Muscle of leg (tissue), 11 donors: Measurements from ENCODE around the gene MCM9. TPM values are rescaled to one million over a fixed set of nuclear protein-coding genes. Genes with fewer than 3 reads are reported as not detected.

Experiments used
- DNase-seq: peaks from one replicate; pipeline ENCODE4 v3.0.0; 2013
- H3K27ac ChIP-seq: one replicate; pipeline ENCODE4 v1.5.1; 2013; ENCODE audit warnings: mild to moderate bottlenecking, low read length, control low read depth
- H3K27me3 ChIP-seq: one replicate; pipeline ENCODE4 v1.6.1; 2013; ENCODE audit warnings: low read length; ENCODE audit not compliant: control insufficient read depth, insufficient read depth
- H3K36me3 ChIP-seq: one replicate; pipeline ENCODE4 v1.6.1; 2013; ENCODE audit warnings: low read length; ENCODE audit not compliant: control insufficient read depth, insufficient read depth
- H3K4me1 ChIP-seq: one replicate; pipeline ENCODE4 v1.6.1; 2013; ENCODE audit warnings: low read length; ENCODE audit not compliant: control insufficient read depth, insufficient read depth
- H3K4me3 ChIP-seq: one replicate; pipeline ENCODE4 v1.5.1; 2013; ENCODE audit warnings: low read length, control low read depth
- H3K9me3 ChIP-seq: replicated peaks from 2 replicates; pipeline ENCODE4 v1.6.1; 2013; ENCODE audit warnings: low read depth, low read length; ENCODE audit not compliant: control insufficient read depth
- WGBS: methylation state at CpG from one replicate; pipeline ENCODE4 v1.1.5; 2013; ENCODE audit warnings: missing lambda C conversion rate; ENCODE audit not compliant: insufficient coverage; 5-methylcytosine and 5-hydroxymethylcytosine counted together
- polyA plus RNA-seq, 8 donors: library from polyadenylated mRNA; unstranded; fragments of 120-200 nt; gene quantifications; one replicate each; pipeline versions ENCODE4 v1.2.1 to v1.2.3, GENCODE V29; 2013; ENCODE audit warnings: inconsistent platforms in 1 of 8, low replicate concordance in 1 of 8; ENCODE audit not compliant: insufficient read length in 8 of 8, insufficient read depth in 1 of 8
- total RNA-seq: library from RNA; stranded (reverse); fragments of 120-200 nt; gene quantifications from one replicate; pipeline ENCODE4 v1.2.4, GENCODE V29; 2013

Gene MCM9
- total and polyA plus RNA-seq, 9 donors: 10.1 to 14.5 (median 12.5) TPM

- no peaks in the 10 kb centered on the region for H3K27me3 ChIP-seq
- 100% methylated on average over 1 of the region's 4 CpGs for WGBS
- no peak overlapping the region for H3K27ac ChIP-seq
- H3K4me1 ChIP-seq: no peaks in the 10 kb centered on the region
- no peak for DNase-seq
- peaks cover 5% of the 10 kb centered on the region for H3K9me3 ChIP-seq
- H3K4me3 ChIP-seq: no peak overlapping the region
- peaks cover 2% of the 10 kb centered on the region for H3K36me3 ChIP-seq
Measured at GRCh38 chr6:118856301-118856700, 78.7 kb downstream of the MCM9 start.

GRCh38 chr6:118853408-118853807 lies 81.6 kb downstream of the MCM9 start:
- 100% methylated on average over 2 of the region's 5 CpGs for WGBS
- Histone ChIP-seq H3K27me3 (no peaks in the 10 kb centered on the region), H3K27ac (no peak overlapping the region), H3K4me1 (no peaks in the 10 kb centered on the region), H3K36me3 (peaks cover 2% of the 10 kb centered on the region), H3K4me3 (no peak overlapping the region), H3K9me3 (no peaks in the 10 kb centered on the region)
- DNase-seq: no peak

GRCh38 chr6:118844915-118845314 lies 90.0 kb downstream of the MCM9 start:
- Histone ChIP-seq H3K27me3 (no peaks in the 10 kb centered on the region), H3K36me3 (no peaks in the 10 kb centered on the region), H3K9me3 (peaks cover 4% of the 10 kb centered on the region), H3K4me1 (no peaks in the 10 kb centered on the region), H3K27ac (no peak overlapping the region), H3K4me3 (no peak overlapping the region)
- no peak for DNase-seq
- no CpG with 5 or more reads among the region's 3 CpGs for WGBS

GRCh38 chr6:118843685-118844390 lies 91.1 kb downstream of the MCM9 start:
- peaks cover 6% of the 10 kb centered on the region for H3K9me3 ChIP-seq
- no peaks in the 10 kb centered on the region for H3K36me3 ChIP-seq
- no CpG with 5 or more reads among the region's 4 CpGs for WGBS
- H3K4me3 ChIP-seq: no peak overlapping the region
- no peak for DNase-seq
- no peaks in the 10 kb centered on the region for H3K27me3 ChIP-seq
- no peaks in the 10 kb centered on the region for H3K4me1 ChIP-seq
- H3K27ac ChIP-seq: no peak overlapping the region

- Histone ChIP-seq H3K36me3 (peaks cover 23% of the 10 kb centered on the region), H3K27ac (no peak overlapping the region), H3K4me1 (no peaks in the 10 kb centered on the region), H3K9me3 (no peaks in the 10 kb centered on the region), H3K27me3 (no peaks in the 10 kb centered on the region), H3K4me3 (no peak overlapping the region)
- 70% methylated on average over 2 of the region's 2 CpGs for whole genome bisulfite sequencing
- DNase-seq: no peak
Measured at GRCh38 chr6:118830691-118831090, 104.3 kb downstream of the MCM9 start.

GRCh38 chr6:118829817-118830478 lies 105.0 kb downstream of the MCM9 start:
- Histone ChIP-seq H3K27me3 (no peaks in the 10 kb centered on the region), H3K9me3 (no peaks in the 10 kb centered on the region), H3K4me3 (no peak overlapping the region), H3K36me3 (peaks cover 29% of the 10 kb centered on the region), H3K4me1 (no peaks in the 10 kb centered on the region), H3K27ac (no peak overlapping the region)
- WGBS: 100% methylated on average over 1 of the region's 2 CpGs
- DNase-seq: no peak

- no peaks in the 10 kb centered on the region for H3K27me3 ChIP-seq
- H3K9me3 ChIP-seq: peaks cover 2% of the 10 kb centered on the region
- no peaks in the 10 kb centered on the region for H3K4me1 ChIP-seq
- no peak overlapping the region for H3K27ac ChIP-seq
- no CpG with 5 or more reads among the region's 4 CpGs for WGBS
- no peak overlapping the region for H3K4me3 ChIP-seq
- DNase-seq: no peak
- H3K36me3 ChIP-seq: peaks cover 45% of the 10 kb centered on the region
Measured at GRCh38 chr6:118826096-118826495, 108.9 kb downstream of the MCM9 start.

- Histone ChIP-seq H3K9me3 (peaks cover 2% of the 10 kb centered on the region), H3K4me1 (no peaks in the 10 kb centered on the region), H3K4me3 (no peak overlapping the region), H3K27ac (no peak overlapping the region), H3K27me3 (no peaks in the 10 kb centered on the region), H3K36me3 (peaks cover 45% of the 10 kb centered on the region)
- WGBS: no CpG with 5 or more reads among the region's 4 CpGs
- DNase-seq: no peak
Measured at GRCh38 chr6:118825661-118826060, 109.3 kb downstream of the MCM9 start.

- Histone ChIP-seq H3K9me3 (no peaks in the 10 kb centered on the region), H3K4me1 (no peaks in the 10 kb centered on the region), H3K27ac (no peak overlapping the region), H3K4me3 (no peak overlapping the region), H3K36me3 (peaks cover 20% of the 10 kb centered on the region), H3K27me3 (no peaks in the 10 kb centered on the region)
- 83% methylated on average over 2 of the region's 2 CpGs for WGBS
- DNase-seq: no peak
Measured at GRCh38 chr6:118815495-118815894, 119.5 kb downstream of the MCM9 start.

- Histone ChIP-seq H3K9me3 (no peaks in the 10 kb centered on the region), H3K27ac (no peak overlapping the region), H3K4me1 (no peaks in the 10 kb centered on the region), H3K27me3 (no peaks in the 10 kb centered on the region), H3K4me3 (no peak overlapping the region), H3K36me3 (peaks cover 21% of the 10 kb centered on the region)
- no CpG with 5 or more reads among the region's 2 CpGs for WGBS
- no peak for DNase-seq
Measured at GRCh38 chr6:118813775-118814174, 121.2 kb downstream of the MCM9 start.
